ENCODE results near the gene HM13. TPM values are rescaled to one million over a fixed set of nuclear protein-coding genes. Genes with fewer than 3 reads are reported as not detected.
"Not testable (repeated sequence)": the region's sequence is repeated elsewhere in the genome, so short reads cannot be mapped to it uniquely, and the experiment has no call there.

The HM13 gene
- total RNA-seq = 100 to 1,000 TPM; 108 to 124 TPM

GRCh38 chr20:31514154-31515071 lies at the start of gene HM13:
TSS of gene HM13 (plus strand) at chr20:31514442. CDS start at chr20:31514552, 110 bp downstream.
- ATAC-seq = peak; percentile 84 to 88
- Mint-ChIP-seq H3K9me3 (no peaks in the 10 kb centered on the region), H3K27ac (peak within 1 kb of the TSS in 1 of 2 donors; percentile 60), H3K36me3 (peaks cover 4 to 5% of the 10 kb centered on the region in 2 donors)
- DNase-seq (ENCODE audit: low spot score in 2 of 2) = peak; percentile 84 to 92

GRCh38 chr20:31470946-31471345 lies 43.3 kb upstream of the HM13 start:
- H3K36me3 Mint-ChIP-seq, H3K27ac Mint-ChIP-seq: not testable (repeated sequence)

GRCh38 chr20:31472395-31473330 lies 41.6 kb upstream of the HM13 start:
- peaks cover 6 to 7% of the 10 kb centered on the region in 2 donors for H3K36me3 Mint-ChIP-seq
- H3K27ac Mint-ChIP-seq = no peak overlapping the region
- ATAC-seq (no peak), DNase-seq (ENCODE audit: low spot score in 2 of 2) (no peak)
- peaks cover 4 to 5% of the 10 kb centered on the region in 2 donors for H3K9me3 Mint-ChIP-seq

More at GRCh38 chr20:31470946-31471345, 43.3 kb upstream of the HM13 start:
- not testable (repeated sequence) for H3K9me3 Mint-ChIP-seq; ATAC-seq; DNase-seq (ENCODE audit: low spot score in 2 of 2)

- peaks cover 4 to 5% of the 10 kb centered on the region in 2 donors for H3K9me3 Mint-ChIP-seq
- no peak for ATAC-seq
- no peak overlapping the region for H3K27ac Mint-ChIP-seq
- DNase-seq (ENCODE audit: low spot score in 2 of 2) = no peak
- H3K36me3 Mint-ChIP-seq = peaks cover 6 to 7% of the 10 kb centered on the region in 2 donors
Observed at GRCh38 chr20:31473331-31474096, 40.7 kb upstream of the HM13 start.

- peaks cover 4 to 5% of the 10 kb centered on the region in 2 donors for H3K9me3 Mint-ChIP-seq
- no peak overlapping the region for H3K27ac Mint-ChIP-seq
- H3K36me3 Mint-ChIP-seq = peaks cover 6 to 7% of the 10 kb centered on the region in 2 donors
- DNase-seq (ENCODE audit: low spot score in 2 of 2) = no peak
- peak in 1 of 2 donors; percentile 24 for ATAC-seq
Observed at GRCh38 chr20:31474097-31474436, 40.2 kb upstream of the HM13 start.

GRCh38 chr20:31474758-31475427 lies 39.3 kb upstream of the HM13 start, which contains the start of the genes DEFB124 and REM1:
TSS of gene DEFB124 (minus strand) at chr20:31475127. CDS start at chr20:31473013, 2,114 bp downstream.
TSS of gene REM1 (plus strand) at chr20:31475288. CDS start at chr20:31476446, 1,158 bp downstream.
- peaks cover 4 to 5% of the 10 kb centered on the region in 2 donors for H3K9me3 Mint-ChIP-seq
- ATAC-seq (no peak), DNase-seq (ENCODE audit: low spot score in 2 of 2) (no peak)
- peaks cover 6 to 7% of the 10 kb centered on the region in 2 donors for H3K36me3 Mint-ChIP-seq
- H3K27ac Mint-ChIP-seq = no peak within 1 kb of the TSS

- Mint-ChIP-seq H3K9me3 (peaks cover 4 to 5% of the 10 kb centered on the region in 2 donors), H3K36me3 (peaks cover 6 to 7% of the 10 kb centered on the region in 2 donors), H3K27ac (no peak overlapping the region)
- ATAC-seq = no peak
- no peak for DNase-seq (ENCODE audit: low spot score in 2 of 2)
Observed at GRCh38 chr20:31475472-31476293, 38.6 kb upstream of the HM13 start.

GRCh38 chr20:31476294-31476585 lies 38.0 kb upstream of the HM13 start:
- Mint-ChIP-seq H3K36me3 (peaks cover 6 to 7% of the 10 kb centered on the region in 2 donors), H3K27ac (no peak overlapping the region), H3K9me3 (peaks cover 4 to 5% of the 10 kb centered on the region in 2 donors)
- ATAC-seq (no peak), DNase-seq (ENCODE audit: low spot score in 2 of 2) (no peak)

GRCh38 chr20:31476643-31477215 lies 37.5 kb upstream of the HM13 start:
- no peak for DNase-seq (ENCODE audit: low spot score in 2 of 2)
- Mint-ChIP-seq H3K9me3 (peaks cover 4 to 5% of the 10 kb centered on the region in 2 donors), H3K36me3 (peaks cover 6 to 7% of the 10 kb centered on the region in 2 donors), H3K27ac (no peak overlapping the region)
- ATAC-seq = no peak

GRCh38 chr20:31484001-31484400 lies 30.2 kb upstream of the HM13 start:
- no peak for DNase-seq (ENCODE audit: low spot score in 2 of 2)
- peaks cover 0 to 6% of the 10 kb centered on the region in 2 donors for H3K36me3 Mint-ChIP-seq
- H3K27ac Mint-ChIP-seq = no peak overlapping the region
- no peaks in the 10 kb centered on the region for H3K9me3 Mint-ChIP-seq
- no peak for ATAC-seq

- Mint-ChIP-seq H3K9me3 (no peaks in the 10 kb centered on the region), H3K27ac (no peak overlapping the region), H3K36me3 (peaks cover 0 to 6% of the 10 kb centered on the region in 2 donors)
- DNase-seq (ENCODE audit: low spot score in 2 of 2) = no peak
- ATAC-seq = peak in 1 of 2 donors; percentile 39
Observed at GRCh38 chr20:31485450-31486339, 28.5 kb upstream of the HM13 start.

GRCh38 chr20:31488115-31488514 lies 26.1 kb upstream of the HM13 start:
- Mint-ChIP-seq H3K27ac (no peak overlapping the region), H3K9me3 (no peaks in the 10 kb centered on the region), H3K36me3 (peaks cover 0 to 6% of the 10 kb centered on the region in 2 donors)
- no peak for DNase-seq (ENCODE audit: low spot score in 2 of 2)
- no peak for ATAC-seq

GRCh38 chr20:31489152-31489551 lies 25.1 kb upstream of the HM13 start:
- Mint-ChIP-seq H3K9me3 (no peaks in the 10 kb centered on the region), H3K36me3 (peaks cover 0 to 6% of the 10 kb centered on the region in 2 donors), H3K27ac (no peak overlapping the region)
- no peak for DNase-seq (ENCODE audit: low spot score in 2 of 2)
- ATAC-seq = no peak

- H3K36me3 Mint-ChIP-seq = no peaks in the 10 kb centered on the region
- peak in 1 of 2 donors; percentile 63 for ATAC-seq
- DNase-seq (ENCODE audit: low spot score in 2 of 2) = no peak
- no peaks in the 10 kb centered on the region for H3K9me3 Mint-ChIP-seq
- no peak overlapping the region for H3K27ac Mint-ChIP-seq
Observed at GRCh38 chr20:31490752-31491151, 23.5 kb upstream of the HM13 start.
